HFFc6 (cell line): ENCODE results near the gene B3GALNT2. TPM values are rescaled to one million over a fixed set of nuclear protein-coding genes. Genes with fewer than 3 reads are reported as not detected.
"Not testable (repeated sequence)": the region's sequence is repeated elsewhere in the genome, so short reads cannot be mapped to it uniquely, and the experiment has no call there.

Experiments
- DNase-seq: peaks from one replicate; pipeline ENCODE4 v3.0.0-alpha.2; 2018
- H3K27ac Mint-ChIP-seq: 2 replicates; pipeline ENCODE4 v1.8.0; 2020; ENCODE audit warnings: mild to moderate bottlenecking, mixed read lengths
- H3K27me3 Mint-ChIP-seq: 2 replicates; pipeline ENCODE4 v1.8.0; 2021; ENCODE audit warnings: mild to moderate bottlenecking, moderate library complexity, mixed read lengths; ENCODE audit not compliant: insufficient read depth
- H3K36me3 Mint-ChIP-seq: 2 replicates; pipeline ENCODE4 v1.8.0; 2021; ENCODE audit warnings: low read depth, mixed read lengths
- H3K4me1 Mint-ChIP-seq: 2 replicates; pipeline ENCODE4 v1.8.0; 2020; ENCODE audit warnings: low read depth, mixed read lengths
- H3K4me3 Mint-ChIP-seq: 2 replicates; pipeline ENCODE4 v1.8.0; 2020; ENCODE audit warnings: mild to moderate bottlenecking, moderate library complexity, mixed read lengths
- H3K9me3 Mint-ChIP-seq: 2 replicates; pipeline ENCODE4 v1.8.0; 2020; ENCODE audit warnings: mild to moderate bottlenecking, mixed read lengths
- CTCF ChIP-seq: fragments of 200-600 bp; sonication (generic); IDR thresholded peaks from 2 replicates; pipeline ENCODE4 v1.5.0; 2021; ENCODE audit warnings: antibody characterized with exemption, mild to moderate bottlenecking
- total RNA-seq, 6 experiments: library from RNA; stranded (reverse); fragmentation: NEBNext Ultra II Directional; extraction: Animal tissue kit (Norgen Biotek cat#: 25700); gene quantifications; 2 replicates in 1 of 6; 3 replicates in 5 of 6; pipeline ENCODE4 v1.2.3, GENCODE V29; 2021

Gene B3GALNT2
- total RNA-seq, 6 experiments from 2014 or later = 27.1 to 32.5 (median 29.6) TPM

GRCh38 chr1:235483090-235483489 is 21.2 kb downstream of the B3GALNT2 start:
- no peaks in the 10 kb centered on the region for H3K9me3 Mint-ChIP-seq
- H3K4me3 Mint-ChIP-seq = no peak overlapping the region
- peaks cover 20% of the 10 kb centered on the region for H3K4me1 Mint-ChIP-seq
- no peak for TF ChIP-seq CTCF
- H3K27me3 Mint-ChIP-seq = no peaks in the 10 kb centered on the region; the same call in 1 of the 2 replicates
- peaks cover 33% of the 10 kb centered on the region for H3K36me3 Mint-ChIP-seq
- H3K27ac Mint-ChIP-seq = no peak overlapping the region
- DNase-seq = no peak

GRCh38 chr1:235473806-235474205 is 30.4 kb downstream of the B3GALNT2 start:
- no peak overlapping the region for H3K4me3 Mint-ChIP-seq
- peaks cover 21% of the 10 kb centered on the region for H3K36me3 Mint-ChIP-seq
- peaks cover 13% of the 10 kb centered on the region for H3K4me1 Mint-ChIP-seq
- no peak for DNase-seq
- no peak for TF ChIP-seq CTCF
- H3K27me3 Mint-ChIP-seq = no peaks in the 10 kb centered on the region
- no peaks in the 10 kb centered on the region for H3K9me3 Mint-ChIP-seq
- no peak overlapping the region for H3K27ac Mint-ChIP-seq

- peaks cover 11% of the 10 kb centered on the region for H3K36me3 Mint-ChIP-seq
- no peak overlapping the region for H3K27ac Mint-ChIP-seq
- no peaks in the 10 kb centered on the region for H3K27me3 Mint-ChIP-seq
- DNase-seq = no peak
- peaks cover 16% of the 10 kb centered on the region for H3K4me1 Mint-ChIP-seq
- TF ChIP-seq CTCF = no peak
- H3K9me3 Mint-ChIP-seq = no peaks in the 10 kb centered on the region
- no peak overlapping the region for H3K4me3 Mint-ChIP-seq
Observed at GRCh38 chr1:235470741-235471439, 33.4 kb downstream of the B3GALNT2 start.

GRCh38 chr1:235469897-235470296 is 34.4 kb downstream of the B3GALNT2 start:
- H3K4me1 Mint-ChIP-seq = peaks cover 16% of the 10 kb centered on the region
- H3K27me3 Mint-ChIP-seq, H3K27ac Mint-ChIP-seq, H3K9me3 Mint-ChIP-seq, DNase-seq, H3K4me3 Mint-ChIP-seq: not testable (repeated sequence)
- H3K36me3 Mint-ChIP-seq = peaks cover 18% of the 10 kb centered on the region

- DNase-seq = peak; percentile 57
- Mint-ChIP-seq H3K4me3 (peak overlapping the region; percentile 11), H3K9me3 (no peaks in the 10 kb centered on the region), H3K4me1 (peaks cover 12% of the 10 kb centered on the region), H3K36me3 (peaks cover 24% of the 10 kb centered on the region), H3K27ac (peak overlapping the region; percentile 47), H3K27me3 (no peaks in the 10 kb centered on the region)
- peak; percentile 48 for TF ChIP-seq CTCF
Observed at GRCh38 chr1:235468970-235469369, 35.3 kb downstream of the B3GALNT2 start.

GRCh38 chr1:235468004-235468403 is 36.2 kb downstream of the B3GALNT2 start:
- H3K36me3 Mint-ChIP-seq = peaks cover 24% of the 10 kb centered on the region
- no peak for DNase-seq
- H3K4me1 Mint-ChIP-seq = peaks cover 10% of the 10 kb centered on the region
- H3K4me3 Mint-ChIP-seq = no peak overlapping the region
- no peak for TF ChIP-seq CTCF
- H3K27me3 Mint-ChIP-seq = no peaks in the 10 kb centered on the region
- no peaks in the 10 kb centered on the region for H3K9me3 Mint-ChIP-seq
- no peak overlapping the region for H3K27ac Mint-ChIP-seq
